A549 treated with CpdA at 1 μM for 4 hours (cell line): ENCODE data around the gene RALGAPB. TPM values are rescaled to one million over a fixed set of nuclear protein-coding genes. Genes with fewer than 3 reads are reported as not detected.

Experiments used
- total RNA-seq: library from RNA; stranded (reverse); fragments of 200-300 nt; extraction: Qiagen RNA extraction; gene quantifications from 5 replicates; pipeline ENCODE4 v1.2.3, GENCODE V29; 2022; ENCODE audit warnings: low read depth

The RALGAPB gene
- 11.5 to 18.4 TPM (median 16.2 TPM) in 5 replicates for total RNA-seq

GRCh38 chr20:38472513-38473366 is at the start of gene RALGAPB:
Gene RALGAPB, plus strand, starts transcription at chr20:38472843. Its CDS starts 15,590 bp downstream, at chr20:38488433.

GRCh38 chr20:38434770-38435554 is 37.7 kb upstream of the RALGAPB start, which contains the start of gene SNHG17:
Gene SNHG17, minus strand, starts transcription at chr20:38435328.

DNA sequence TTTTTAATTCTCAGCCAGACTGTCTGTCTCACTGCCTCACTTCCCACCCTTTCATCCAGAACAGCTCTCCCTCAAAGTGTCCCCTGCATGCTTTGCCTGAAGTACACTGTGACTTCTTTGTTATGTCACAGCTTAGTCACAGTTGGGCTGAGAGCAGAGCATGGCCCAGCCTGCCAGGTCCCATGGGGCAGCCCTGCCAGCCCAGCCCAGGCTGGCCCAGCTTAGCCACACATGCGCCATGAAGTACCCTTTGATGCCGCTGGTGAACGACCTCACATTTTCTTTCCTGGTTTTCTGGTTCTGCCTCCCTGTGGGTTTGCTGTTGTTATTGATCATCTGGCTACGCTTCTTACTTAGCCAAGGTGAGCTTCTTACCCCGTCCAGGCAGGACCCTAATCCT is 108.4 kb downstream of the RALGAPB start, which contains the start of gene ADIG:
ADIG (plus strand) TSS at position 185 of the 400 bp plus-strand sequence; CDS start at position 239, 54 bp downstream.

DNA sequence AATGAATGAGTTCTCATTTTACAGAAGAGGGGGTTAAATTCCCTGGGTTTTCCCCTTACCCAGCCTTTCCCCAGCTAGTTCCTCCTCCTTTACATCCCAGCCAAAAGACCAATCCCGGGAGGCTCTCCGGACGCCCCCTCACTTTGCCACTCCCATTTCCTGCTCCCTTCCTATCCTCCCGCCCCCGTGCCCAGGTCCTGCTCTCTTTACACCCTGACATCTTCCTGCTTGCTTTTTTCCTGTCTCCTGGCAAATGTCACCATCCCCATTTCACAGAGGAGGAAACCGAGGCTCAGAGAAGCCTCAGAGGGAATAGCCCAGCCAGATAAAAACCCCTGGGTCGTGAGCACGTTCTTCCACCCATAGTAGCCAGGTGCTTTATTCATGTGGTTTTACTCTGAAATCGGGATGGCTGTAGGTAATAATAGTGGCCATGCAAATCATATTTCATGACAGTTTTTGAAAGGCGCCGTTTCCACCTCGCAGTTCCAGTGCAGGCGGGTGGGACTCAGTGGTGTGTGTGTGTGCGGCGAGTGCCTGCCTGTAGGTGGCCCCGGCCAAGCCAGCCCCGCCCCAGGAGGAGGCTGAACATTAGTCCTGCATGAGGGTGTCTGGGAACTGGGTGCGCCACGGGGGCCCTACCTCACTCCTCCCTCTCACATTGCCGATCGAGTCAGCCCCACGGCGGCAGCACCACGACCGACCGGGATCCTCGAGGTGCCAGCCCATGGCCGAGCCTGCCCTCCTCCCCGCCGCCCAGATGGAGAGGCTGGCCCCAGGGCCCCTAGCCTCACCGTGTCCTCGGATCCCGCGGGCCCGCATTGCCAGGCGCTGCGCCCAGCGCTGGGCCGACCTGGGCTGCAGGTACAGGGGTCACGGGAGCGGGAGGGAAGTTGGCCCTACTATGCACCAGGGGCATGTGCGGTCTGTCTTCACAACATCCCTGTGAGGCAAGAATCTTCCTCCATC is 128.9 kb downstream of the RALGAPB start, which contains the start of gene ARHGAP40:
ARHGAP40 (plus strand) TSS at position 594 of the 969 bp plus-strand sequence.

Other genes starting within 250 kb of the RALGAPB start
- gene KIAA1755, start 212.1 kb upstream of the RALGAPB start, total RNA-seq: 0.07 to 0.28 TPM (median 0.19 TPM) in 5 replicates
- not detected in 5 replicates for gene BPI, start 168.7 kb upstream of the RALGAPB start, total RNA-seq
- gene LBP, start 126.4 kb upstream of the RALGAPB start, total RNA-seq: 0.72 to 1.5 TPM (median 0.99 TPM) in 5 replicates
- 162 to 219 TPM (median 202 TPM) in 5 replicates for gene SNHG17, start 37.5 kb upstream of the RALGAPB start, total RNA-seq
- not detected in 5 replicates for gene ADIG, start 108.4 kb downstream of the RALGAPB start, total RNA-seq
- not detected in 5 replicates for gene ARHGAP40, start 129.0 kb downstream of the RALGAPB start, total RNA-seq